Femur (tissue), 1 donor: ENCODE measurements around the gene FOXN1.

Source experiments
- DNase-seq: peaks from one replicate; pipeline ENCODE4 v3.0.0-alpha.2; 2017

Gene FOXN1

GRCh38 chr17:28527859-28528258, 21.7 kb downstream of the FOXN1 start:
- DNase-seq, result no peak

- no peak for DNase-seq
Measured at GRCh38 chr17:28528327-28529012, 22.3 kb downstream of the FOXN1 start.

GRCh38 chr17:28529013-28529400, 22.9 kb downstream of the FOXN1 start:
- DNase-seq, result no peak

DNA sequence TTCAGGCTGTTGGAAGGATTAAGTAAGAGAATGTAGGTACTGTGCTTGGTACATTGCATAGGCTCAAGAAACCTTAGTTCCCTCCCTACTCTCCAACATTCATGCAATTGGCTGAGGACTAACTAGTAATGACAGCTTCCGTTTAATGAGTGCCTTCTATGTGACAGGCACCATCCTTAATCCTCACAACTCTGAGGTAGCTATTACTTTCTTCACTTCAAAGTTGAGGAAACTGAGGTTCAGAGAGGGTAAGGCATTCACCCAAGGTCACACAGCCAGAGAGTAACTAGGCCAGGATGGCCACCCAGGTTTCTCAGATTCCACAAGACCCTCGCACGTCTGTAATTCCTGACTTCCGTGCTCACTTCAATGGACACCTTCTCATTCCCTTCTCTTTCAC, 24.1 kb downstream of the FOXN1 start:
- DNase-seq, result no peak

GRCh38 chr17:28530926-28531325, 24.8 kb downstream of the FOXN1 start:
- no peak for DNase-seq

GRCh38 chr17:28532050-28532960, 26.2 kb downstream of the FOXN1 start:
- no peak for DNase-seq

- DNase-seq, result no peak
Measured at GRCh38 chr17:28533091-28533807, 27.1 kb downstream of the FOXN1 start.

GRCh38 chr17:28534740-28535375, 28.7 kb downstream of the FOXN1 start:
- no peak for DNase-seq

- no peak for DNase-seq
Measured at GRCh38 chr17:28536532-28537218, 30.5 kb downstream of the FOXN1 start.

- DNase-seq, result no peak
Measured at GRCh38 chr17:28537219-28537610, 31.1 kb downstream of the FOXN1 start.

DNA sequence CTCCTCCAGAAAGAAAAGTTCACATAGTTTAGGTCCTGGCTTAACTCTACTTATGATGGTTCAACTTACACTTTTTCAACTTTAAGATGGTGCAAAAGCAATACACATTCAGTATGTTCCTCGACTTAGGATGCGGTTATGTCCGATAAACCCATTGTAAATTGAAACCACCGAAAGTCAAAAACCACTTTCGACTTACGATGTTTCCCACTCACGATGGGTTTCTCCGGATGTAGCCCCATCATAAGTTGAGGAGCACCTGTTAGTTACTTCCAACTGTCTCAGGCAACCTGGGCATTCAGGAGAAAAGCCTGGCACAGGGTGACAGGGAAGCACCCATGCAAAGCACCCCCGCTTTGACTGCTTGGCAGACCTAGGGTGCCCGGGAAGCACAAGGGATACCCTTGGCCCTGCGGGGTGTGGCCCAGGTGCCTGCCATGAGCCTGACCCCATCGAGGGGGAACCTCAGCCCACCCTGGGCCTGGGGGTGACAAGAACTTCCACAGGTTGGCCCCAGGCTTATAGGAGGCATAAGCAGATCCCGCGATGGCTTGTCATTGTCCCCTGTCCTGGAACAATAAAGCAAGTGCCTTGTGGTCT, 32.2 kb downstream of the FOXN1 start:
- no peak for DNase-seq

DNA sequence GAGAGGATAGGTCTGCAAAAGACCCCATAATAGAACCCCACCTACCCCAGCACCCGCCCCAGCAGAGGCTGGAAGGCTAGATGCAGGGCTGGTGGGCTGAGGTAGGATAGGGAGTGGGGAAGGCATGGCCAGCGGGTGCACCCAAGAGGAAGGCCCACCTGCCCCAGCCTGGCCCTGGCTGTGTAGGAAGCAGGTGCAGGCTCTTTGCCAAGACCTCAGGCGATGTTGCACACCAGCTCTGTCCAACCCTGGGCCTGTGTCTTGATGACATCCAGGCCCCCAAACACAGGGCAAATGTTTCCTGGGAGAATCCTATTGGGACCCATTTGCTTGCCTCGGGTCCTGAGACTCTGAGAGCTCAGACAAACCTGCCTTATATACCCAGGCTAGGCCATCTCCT, 34.1 kb downstream of the FOXN1 start:
- no peak for DNase-seq

DNA sequence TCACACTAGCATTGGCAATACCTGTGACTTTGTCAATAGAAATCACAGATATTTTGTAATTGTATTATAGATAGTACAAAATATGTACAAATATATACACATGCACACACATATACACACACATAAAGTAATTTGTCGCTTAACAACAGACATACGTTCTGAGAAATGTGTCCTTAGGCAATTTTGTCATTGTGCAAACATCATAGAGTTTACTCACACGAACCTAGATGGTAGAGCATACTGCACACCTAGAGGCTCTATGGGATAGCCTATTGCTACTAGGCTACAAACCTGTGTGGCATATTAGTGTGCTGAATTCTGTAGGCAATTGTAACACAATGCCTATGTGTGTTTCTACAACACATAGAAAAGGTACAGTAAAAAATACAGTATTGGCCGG, 35.3 kb downstream of the FOXN1 start:
- no peak for DNase-seq

GRCh38 chr17:28544402-28545140, 38.4 kb downstream of the FOXN1 start:
- DNase-seq, result no peak

GRCh38 chr17:28545141-28545503, 39.0 kb downstream of the FOXN1 start:
- DNase-seq, result no peak

GRCh38 chr17:28545787-28546415, 39.8 kb downstream of the FOXN1 start:
- no peak for DNase-seq

DNA sequence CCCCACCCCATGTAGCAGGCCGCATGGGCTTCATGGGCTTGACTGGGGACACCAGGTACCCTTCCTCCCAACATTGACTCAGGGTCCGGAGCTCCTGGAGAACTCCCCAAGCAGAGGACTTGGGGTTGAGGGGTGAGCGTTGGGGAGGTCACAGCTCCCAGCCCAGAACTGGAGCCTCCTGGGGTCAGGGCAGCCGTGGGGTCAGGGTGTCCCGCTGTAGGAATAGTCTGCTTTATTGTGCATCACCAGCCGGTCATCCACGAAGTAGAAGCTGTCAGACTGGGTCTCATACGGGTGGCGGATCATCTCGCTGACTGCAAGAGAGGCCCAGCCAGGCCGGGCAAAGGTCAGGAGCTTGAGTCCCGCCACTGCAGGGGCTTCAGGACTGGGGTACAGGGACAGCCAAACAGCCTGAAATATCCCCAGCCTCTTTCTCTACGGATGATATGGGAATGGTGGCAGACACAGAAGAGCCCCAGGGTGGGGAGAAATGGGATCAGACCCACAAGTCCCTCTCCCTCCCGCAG, 41.0 kb downstream of the FOXN1 start:
- DNase-seq, result no peak

DNA sequence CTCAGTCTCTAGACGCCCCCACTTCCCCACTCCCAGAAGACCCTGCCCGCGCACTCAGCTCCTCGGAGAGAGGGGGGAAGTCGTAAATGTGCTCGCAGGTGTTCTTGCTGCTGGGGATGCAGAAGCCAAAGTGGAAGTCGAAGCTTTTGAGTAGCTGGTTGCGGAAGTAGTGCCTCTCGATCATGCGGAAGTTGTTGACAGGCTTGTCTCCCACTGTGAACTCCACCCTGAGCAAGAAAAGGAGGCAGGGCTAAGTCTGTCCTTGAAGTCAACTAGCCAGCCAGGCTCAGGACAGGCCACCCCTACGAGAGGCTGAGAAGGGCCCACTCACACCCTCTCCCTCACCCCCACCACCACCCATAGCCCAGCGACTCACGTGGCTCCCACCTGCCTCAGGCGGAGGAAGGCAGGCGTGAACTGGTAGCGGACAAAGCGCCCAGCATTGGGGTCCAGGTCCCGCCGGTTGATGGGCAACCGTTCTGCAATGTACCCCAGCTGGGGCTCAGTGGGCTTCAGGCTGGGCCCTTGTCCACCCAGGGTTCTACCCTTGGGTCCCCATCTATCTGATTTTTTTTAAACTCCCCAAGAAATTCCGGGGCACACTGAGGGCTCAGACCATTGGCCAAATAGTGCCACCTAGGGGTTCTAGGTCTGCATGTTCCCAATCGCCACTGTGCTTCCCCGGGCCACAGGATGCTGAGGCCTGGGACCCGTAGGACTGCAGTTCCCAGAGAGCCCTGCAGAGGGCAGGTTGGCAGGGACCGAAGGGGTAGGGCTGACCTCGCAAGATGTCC, 41.7 kb downstream of the FOXN1 start:
- peak; percentile 72 for DNase-seq

- DNase-seq, result no peak
Measured at GRCh38 chr17:28548417-28549130, 42.4 kb downstream of the FOXN1 start.
